ENCODE results near the gene AK3.
A peak's percentile ranks its signal among the peaks of the same experiment; 100 is the strongest.
"Not testable (repeated sequence)": the region's sequence is repeated elsewhere in the genome, so short reads cannot be mapped to it uniquely, and the experiment has no call there.

Gene AK3

GRCh38 chr9:4740638-4741364 lies at the start of gene AK3:
Gene AK3 (minus strand): TSS chr9:4741202. CDS start chr9:4741087, 115 bp downstream.
- ChIA-PET CTCF (interaction anchor here (0.9 to 3.7 kb wide), 10 partner anchors 9 to 699 kb away, joined by 3 to 23 read pairs (median 4); no protein-coding TSS in a partner anchor), POLR2A (interaction anchor here (0.8 kb wide), 1 partner anchor 860 kb away, joined by 6 read pairs; no protein-coding TSS in a partner anchor)
- peak; percentile 98 for DNase-seq (ENCODE audit: extremely low spot score)
- TF ChIP-seq, protein P1, sequence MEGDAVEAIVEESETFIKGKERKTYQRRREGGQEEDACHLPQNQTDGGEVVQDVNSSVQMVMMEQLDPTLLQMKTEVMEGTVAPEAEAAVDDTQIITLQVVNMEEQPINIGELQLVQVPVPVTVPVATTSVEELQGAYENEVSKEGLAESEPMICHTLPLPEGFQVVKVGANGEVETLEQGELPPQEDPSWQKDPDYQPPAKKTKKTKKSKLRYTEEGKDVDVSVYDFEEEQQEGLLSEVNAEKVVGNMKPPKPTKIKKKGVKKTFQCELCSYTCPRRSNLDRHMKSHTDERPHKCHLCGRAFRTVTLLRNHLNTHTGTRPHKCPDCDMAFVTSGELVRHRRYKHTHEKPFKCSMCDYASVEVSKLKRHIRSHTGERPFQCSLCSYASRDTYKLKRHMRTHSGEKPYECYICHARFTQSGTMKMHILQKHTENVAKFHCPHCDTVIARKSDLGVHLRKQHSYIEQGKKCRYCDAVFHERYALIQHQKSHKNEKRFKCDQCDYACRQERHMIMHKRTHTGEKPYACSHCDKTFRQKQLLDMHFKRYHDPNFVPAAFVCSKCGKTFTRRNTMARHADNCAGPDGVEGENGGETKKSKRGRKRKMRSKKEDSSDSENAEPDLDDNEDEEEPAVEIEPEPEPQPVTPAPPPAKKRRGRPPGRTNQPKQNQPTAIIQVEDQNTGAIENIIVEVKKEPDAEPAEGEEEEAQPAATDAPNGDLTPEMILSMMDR (IDR thresholded peaks at IDR 0.05; ENCODE audit: control extremely low read depth, extremely low read depth, low read depth, missing control alignments): peak; percentile 50

GRCh38 chr9:4788703-4789102 lies 47.7 kb upstream of the AK3 start:
- no peak for DNase-seq (ENCODE audit: extremely low spot score)
- TF ChIP-seq, protein P1 (IDR thresholded peaks at IDR 0.05; ENCODE audit: control extremely low read depth, extremely low read depth, low read depth, missing control alignments): no peak
- POLR2A ChIA-PET: no interaction called here
- CTCF ChIA-PET: interaction anchor here (1.1 to 1.6 kb wide), 3 partner anchors 9 to 15 kb away, joined by 3 to 7 read pairs (median 3); no protein-coding TSS in a partner anchor

GRCh38 chr9:4787876-4788275 lies 46.9 kb upstream of the AK3 start:
- ChIA-PET CTCF (interaction anchor here (1.6 kb wide), 1 partner anchor 10 kb away, joined by 7 read pairs; no protein-coding TSS in a partner anchor), POLR2A (no interaction called here)

DNA sequence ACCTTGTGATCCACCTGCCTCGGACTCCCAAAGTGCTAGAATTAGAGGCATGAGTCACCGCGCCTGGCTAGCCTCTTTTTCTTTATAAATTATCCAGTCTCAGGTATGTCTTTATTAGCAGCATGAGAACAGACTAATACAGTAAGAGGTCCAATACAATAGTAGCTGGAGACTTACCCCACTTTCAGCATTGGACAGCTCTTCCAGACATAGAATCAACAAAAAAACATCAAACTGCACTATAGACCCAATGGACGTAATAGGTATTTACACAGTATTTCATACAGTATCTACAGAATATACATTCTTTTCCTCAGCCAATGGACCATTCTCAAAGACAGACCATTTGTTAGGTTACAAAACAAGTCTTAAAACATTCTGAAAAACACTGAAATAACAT lies 45.6 kb upstream of the AK3 start:
- TF ChIP-seq, protein P1 (IDR thresholded peaks at IDR 0.05; ENCODE audit: control extremely low read depth, extremely low read depth, low read depth, missing control alignments): no peak
- ChIA-PET CTCF (interaction anchor here (0.6 to 3.6 kb wide), 6 partner anchors 10 to 56 kb away, joined by 3 to 18 read pairs (median 4); no protein-coding TSS in a partner anchor), POLR2A (no interaction called here)
- no peak for DNase-seq (ENCODE audit: extremely low spot score)

More at GRCh38 chr9:4787876-4788275, 46.9 kb upstream of the AK3 start:
- TF ChIP-seq, protein P1 (IDR thresholded peaks at IDR 0.05; ENCODE audit: control extremely low read depth, extremely low read depth, low read depth, missing control alignments): no peak
- no peak for DNase-seq (ENCODE audit: extremely low spot score)

- no peak for DNase-seq (ENCODE audit: extremely low spot score)
- POLR2A ChIA-PET: no interaction called here
- TF ChIP-seq, protein P1 (IDR thresholded peaks at IDR 0.05; ENCODE audit: control extremely low read depth, extremely low read depth, low read depth, missing control alignments): no peak
- CTCF ChIA-PET: interaction anchor here (0.9 to 3.6 kb wide), 4 partner anchors 10 to 31 kb away, joined by 3 to 18 read pairs (median 4); no protein-coding TSS in a partner anchor
These were observed 43.4 kb upstream of the AK3 start for GRCh38 chr9:4784403-4784802.

- POLR2A ChIA-PET; DNase-seq (ENCODE audit: extremely low spot score): not testable (repeated sequence)
- CTCF ChIA-PET: interaction anchor here (1.1 to 2.4 kb wide), 3 partner anchors 9 to 23 kb away, joined by 3 to 6 read pairs (median 4); no protein-coding TSS in a partner anchor
These were observed 42.2 kb upstream of the AK3 start for GRCh38 chr9:4783191-4783590.

- TF ChIP-seq, protein P1 (IDR thresholded peaks at IDR 0.05; ENCODE audit: control extremely low read depth, extremely low read depth, low read depth, missing control alignments): no peak
- CTCF ChIA-PET: interaction anchor here (0.8 to 1.8 kb wide), 2 partner anchors 9 to 17 kb away, joined by 3 to 5 read pairs; no protein-coding TSS in a partner anchor
- DNase-seq (ENCODE audit: extremely low spot score): no peak
- POLR2A ChIA-PET: no interaction called here
These were observed 40.4 kb upstream of the AK3 start for GRCh38 chr9:4781408-4781807.
